Activated T-cell treated with anti-CD3 and anti-CD28 coated beads for 4 hours (primary cell): ENCODE results near the gene SPEF2.
"Not testable (repeated sequence)": the region's sequence is repeated elsewhere in the genome, so short reads cannot be mapped to it uniquely, and the experiment has no call there.

ENCODE experiments used
- DNase-seq: peaks from one replicate; pipeline ENCODE4 v3.0.0-alpha.2; 2020

The SPEF2 gene

DNA sequence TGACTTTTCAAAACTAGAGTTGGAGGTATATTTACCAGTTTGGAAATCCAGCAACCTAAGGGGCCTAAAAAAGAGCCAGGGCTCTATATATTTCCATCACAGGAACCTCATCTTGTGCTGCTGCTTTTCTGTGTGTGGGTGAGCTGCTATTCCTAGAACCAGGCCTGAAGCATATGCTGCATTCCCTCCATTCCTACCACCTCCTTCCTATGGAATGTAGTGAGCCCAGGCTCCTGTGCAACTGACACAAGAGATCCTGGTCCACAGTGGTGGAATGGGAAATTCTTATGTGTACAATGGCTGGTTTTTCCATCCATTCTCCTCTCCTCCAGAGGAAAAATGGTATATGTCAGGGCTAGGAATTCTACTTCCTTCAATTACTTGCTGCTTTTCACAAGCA lies 39.1 kb downstream of the SPEF2 start:
- DNase-seq, result no peak

- no peak for DNase-seq
These were observed 40.2 kb downstream of the SPEF2 start for GRCh38 chr5:35657877-35658276.

DNA sequence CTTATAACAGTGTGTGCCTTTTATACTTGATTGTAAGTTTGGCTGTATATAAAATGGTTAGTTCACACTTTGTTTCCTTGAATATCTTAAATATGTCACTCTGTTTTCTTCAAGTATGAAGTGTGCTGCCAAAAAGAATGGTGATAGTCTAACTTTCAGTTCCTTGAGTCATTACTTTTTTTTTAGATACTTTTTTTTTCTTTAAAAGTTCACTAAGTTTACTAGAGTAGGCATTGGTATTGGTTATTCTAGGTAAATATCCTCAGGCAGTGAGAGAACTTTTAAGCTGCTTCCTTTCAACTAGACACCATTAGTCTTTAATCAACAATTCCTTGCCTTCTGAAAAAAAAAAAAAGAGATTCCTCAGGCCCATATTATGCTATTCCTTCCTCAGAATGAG lies 41.9 kb downstream of the SPEF2 start:
- DNase-seq, result no peak

- DNase-seq, result no peak
These were observed 42.8 kb downstream of the SPEF2 start for GRCh38 chr5:35660451-35660850.

GRCh38 chr5:35664584-35664983 lies 46.9 kb downstream of the SPEF2 start:
- DNase-seq, result no peak

DNA sequence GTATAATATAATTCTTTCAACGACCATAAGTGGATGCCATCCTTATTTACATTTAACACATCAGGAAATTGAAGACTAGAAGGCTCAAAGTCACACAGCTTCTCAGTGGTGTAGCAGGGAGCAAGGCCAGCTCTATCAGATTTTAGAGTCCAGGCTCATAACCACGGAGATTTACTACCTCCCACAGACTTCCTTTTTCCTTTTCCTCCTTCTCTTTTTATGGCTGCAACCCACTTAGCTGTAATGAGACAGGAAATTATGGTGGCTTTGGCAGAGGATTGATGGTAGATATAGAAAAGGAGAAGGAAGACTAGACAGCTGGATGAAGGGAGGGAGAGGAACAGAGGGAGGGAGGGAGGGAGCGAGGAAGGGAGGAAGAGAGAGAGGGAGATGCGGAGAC lies 47.4 kb downstream of the SPEF2 start:
- DNase-seq, result no peak

DNA sequence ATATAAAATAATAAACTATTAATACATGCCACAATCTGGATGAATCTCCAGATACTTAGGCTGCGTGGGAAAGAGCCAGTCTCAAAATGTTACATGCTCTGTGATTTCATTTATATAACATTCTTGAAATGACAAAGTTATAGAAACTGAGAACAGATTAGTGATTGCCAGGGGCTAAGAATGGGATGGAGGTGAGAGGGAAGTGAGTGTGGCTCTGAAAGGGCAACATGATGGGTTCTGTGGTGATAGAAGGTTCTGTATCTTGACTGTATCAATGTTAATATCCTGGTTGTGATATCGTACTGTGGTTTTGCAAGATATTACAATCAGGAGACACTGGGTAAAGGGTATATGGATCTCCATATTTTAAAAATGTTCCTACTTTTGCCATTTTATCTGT lies 50.7 kb downstream of the SPEF2 start:
- DNase-seq, result no peak

DNA sequence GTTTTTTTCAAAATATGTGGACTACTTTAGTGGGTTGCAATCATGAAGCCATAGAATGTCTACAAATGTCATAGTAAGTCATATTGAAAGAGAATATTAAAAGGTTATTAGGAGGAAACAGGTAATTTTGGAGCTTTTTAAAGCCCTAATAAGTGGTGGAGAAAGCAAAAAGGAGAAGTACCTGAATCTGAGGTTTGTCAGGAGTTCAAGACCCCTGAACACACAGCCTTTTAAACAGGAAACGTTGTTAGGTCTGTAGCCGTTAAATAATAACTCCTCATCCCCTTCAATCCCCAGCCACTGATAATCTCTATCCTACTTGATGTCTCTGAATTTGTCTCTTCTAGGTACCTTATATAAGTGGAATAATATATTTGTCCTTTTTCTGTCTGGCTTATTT lies 51.1 kb downstream of the SPEF2 start:
- DNase-seq, result no peak

DNA sequence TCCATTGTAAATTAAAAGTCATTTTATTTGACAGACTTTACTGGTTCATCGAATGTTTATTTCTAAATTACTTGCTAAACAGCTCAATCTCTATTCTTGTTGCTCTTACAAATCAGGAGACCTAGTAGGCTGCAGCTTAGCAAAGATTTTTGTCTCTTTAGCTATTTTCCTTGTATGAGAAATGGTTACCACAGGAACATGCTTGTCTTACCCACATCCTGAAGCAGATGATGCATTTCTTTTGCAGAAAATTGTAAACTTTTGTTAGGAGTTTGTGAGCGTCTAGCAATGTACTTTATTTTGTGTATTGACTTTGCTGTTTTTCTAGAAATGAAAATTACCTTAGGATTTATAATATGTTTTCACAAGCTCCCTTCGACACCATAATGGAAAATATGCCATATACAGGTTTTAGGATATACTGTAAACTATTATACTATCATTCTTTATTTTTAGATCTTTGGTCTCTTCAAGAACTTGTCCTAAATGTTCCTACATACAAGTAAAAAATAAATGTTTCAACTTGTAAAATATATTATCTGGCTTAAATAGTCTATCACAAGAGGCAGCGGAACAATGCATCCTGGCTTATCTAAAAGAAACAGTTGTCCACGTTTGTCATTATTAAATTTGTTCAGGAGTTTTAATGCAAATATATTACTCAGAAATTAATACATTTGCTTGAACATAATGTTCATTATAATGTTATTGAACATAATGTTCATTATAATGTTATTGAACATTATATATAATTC lies 54.1 kb downstream of the SPEF2 start:
- DNase-seq, result no peak

DNA sequence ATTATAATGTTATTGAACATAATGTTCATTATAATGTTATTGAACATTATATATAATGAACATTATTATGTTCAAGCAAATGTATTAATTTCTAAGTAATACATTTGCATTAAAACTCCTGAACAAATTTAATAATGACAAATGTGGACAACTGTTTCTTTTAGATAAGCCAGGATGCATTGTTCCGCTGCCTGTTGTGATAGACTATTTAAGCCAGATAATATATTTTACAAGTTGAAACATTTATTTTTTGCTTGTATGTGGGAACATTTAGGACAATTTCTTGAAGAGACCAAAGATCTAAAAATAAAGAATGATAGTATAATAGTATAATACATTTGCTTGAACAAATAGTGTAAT lies 54.6 kb downstream of the SPEF2 start:
- DNase-seq, result not testable (repeated sequence)

DNA sequence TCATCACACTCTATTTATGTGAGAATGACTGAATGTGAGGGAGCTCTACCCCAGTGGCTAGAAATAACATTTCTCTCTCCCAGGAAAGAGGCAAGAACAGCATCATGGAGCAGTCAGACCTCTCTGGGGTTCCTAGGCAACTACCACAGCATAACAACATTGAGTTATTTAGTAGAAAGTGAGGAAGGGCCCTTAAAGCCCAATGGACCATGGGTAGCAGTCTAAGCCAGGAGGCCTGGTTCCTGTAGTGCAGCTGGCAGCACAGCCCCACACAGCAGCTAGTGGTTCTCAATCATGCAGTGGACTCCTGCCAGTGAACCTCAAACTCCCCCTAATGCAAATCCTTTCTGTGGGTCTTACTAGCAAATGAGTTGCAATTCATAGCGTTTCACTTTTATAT lies 55.3 kb downstream of the SPEF2 start:
- DNase-seq, result no peak

GRCh38 chr5:35674049-35674448 lies 56.4 kb downstream of the SPEF2 start:
- DNase-seq, result no peak

- no peak for DNase-seq
These were observed 57.7 kb downstream of the SPEF2 start for GRCh38 chr5:35675392-35675791.

DNA sequence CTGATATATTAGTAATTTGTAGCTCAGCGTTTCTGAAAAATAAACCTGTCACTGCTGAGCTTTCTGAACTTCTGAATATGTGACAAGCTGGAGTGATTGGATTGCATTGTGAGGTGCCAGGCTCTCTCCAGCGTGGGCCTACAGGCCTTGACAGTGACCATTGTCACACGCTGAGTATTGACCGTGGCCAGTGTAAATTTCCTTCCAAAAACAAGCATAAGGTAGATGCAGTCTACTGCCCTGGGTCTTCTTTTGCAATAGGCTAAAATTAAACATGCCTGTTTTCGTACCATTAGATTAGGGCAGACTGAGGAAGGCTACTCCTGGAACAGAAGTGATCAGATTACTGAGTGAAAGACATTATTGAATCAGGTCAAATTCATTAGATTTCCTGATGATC lies 60.2 kb downstream of the SPEF2 start:
- no peak for DNase-seq

GRCh38 chr5:35678661-35679060 lies 61.0 kb downstream of the SPEF2 start:
- DNase-seq, result no peak

DNA sequence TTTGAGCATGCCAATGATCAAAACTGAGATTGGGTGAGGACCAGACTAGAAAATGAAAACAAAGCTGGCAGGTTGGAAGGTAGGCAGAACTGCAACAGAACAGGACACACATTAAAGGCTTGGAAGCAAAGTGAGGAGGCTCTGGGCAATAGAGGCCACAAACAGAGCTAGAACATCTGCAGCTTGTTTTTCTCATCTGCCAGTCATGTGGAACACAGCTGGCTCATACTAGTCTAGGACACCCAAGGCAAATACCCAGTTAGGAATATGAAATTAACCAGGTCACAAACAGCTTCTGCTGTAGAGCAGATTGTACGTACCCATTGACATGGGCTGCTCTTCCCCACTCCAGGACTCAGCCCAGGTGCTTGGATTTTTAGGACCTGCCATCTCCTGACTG lies 61.7 kb downstream of the SPEF2 start:
- no peak for DNase-seq

- no peak for DNase-seq
These were observed 64.2 kb downstream of the SPEF2 start for GRCh38 chr5:35681911-35682310.

DNA sequence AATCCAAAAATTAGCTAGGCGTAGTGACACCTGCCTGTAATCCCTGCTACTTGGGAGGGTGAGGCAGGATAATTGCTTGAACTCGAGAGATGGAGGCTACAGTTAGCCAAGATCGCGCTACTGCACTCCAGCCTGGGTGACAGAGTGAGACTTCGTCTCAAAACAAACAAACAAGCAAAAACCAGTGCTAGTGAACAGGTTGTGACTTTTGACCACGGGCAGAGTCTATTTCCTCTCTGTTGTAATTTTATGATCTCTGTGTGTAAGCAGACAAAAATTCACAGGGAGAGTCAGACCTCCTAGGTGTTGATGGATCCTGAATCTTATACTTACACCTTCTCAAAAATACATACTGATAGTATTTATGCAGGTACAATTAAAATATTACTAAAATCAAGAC lies 65.8 kb downstream of the SPEF2 start:
- DNase-seq, result no peak

GRCh38 chr5:35685161-35685560 lies 67.5 kb downstream of the SPEF2 start:
- DNase-seq, result no peak

GRCh38 chr5:35687961-35688360 lies 70.3 kb downstream of the SPEF2 start:
- DNase-seq, result no peak

DNA sequence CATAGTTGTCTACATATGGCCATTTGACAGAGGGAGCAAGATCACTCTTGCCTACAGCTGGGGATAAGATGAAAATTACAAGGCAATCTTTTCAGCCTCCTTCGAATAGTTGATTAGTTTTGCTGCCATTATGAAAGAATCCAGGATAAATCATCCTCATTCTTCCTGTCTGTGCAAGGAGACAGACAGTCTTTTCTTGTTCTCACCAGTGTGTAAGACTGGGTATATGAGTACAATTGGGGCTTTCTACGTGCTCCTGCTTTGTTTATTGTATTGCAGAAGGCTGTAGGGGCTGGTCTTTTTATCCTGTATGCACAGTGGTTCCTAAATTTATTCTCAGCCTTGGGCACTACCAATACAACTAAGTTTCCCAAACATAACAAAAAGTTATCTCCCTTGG lies 76.8 kb downstream of the SPEF2 start:
- DNase-seq, result no peak

- DNase-seq, result no peak
These were observed 80.6 kb downstream of the SPEF2 start for GRCh38 chr5:35698047-35698808.

DNA sequence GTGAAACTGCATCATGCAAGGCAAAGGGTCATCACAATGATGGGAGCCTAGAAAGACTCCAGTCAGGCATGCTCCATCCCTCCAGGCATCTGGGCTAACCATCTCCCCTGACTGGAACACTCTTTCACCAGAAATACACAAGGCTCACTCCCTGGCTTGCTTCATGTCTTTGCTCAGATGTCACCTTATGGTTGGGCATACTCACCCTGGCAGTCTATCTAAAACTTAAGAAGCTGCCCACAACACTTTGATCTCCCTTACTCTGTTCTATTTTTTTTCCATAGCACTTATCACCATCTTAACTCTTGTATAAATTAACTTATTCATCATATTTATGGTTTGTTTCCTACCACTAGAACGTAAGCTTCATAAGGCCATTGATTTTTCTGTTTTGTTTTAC lies 90.0 kb downstream of the SPEF2 start:
- no peak for DNase-seq

- DNase-seq, result no peak
These were observed 92.0 kb downstream of the SPEF2 start for GRCh38 chr5:35709688-35710087.

- no peak for DNase-seq
These were observed 100.1 kb downstream of the SPEF2 start for GRCh38 chr5:35717718-35718117.
